Stimulated activated effector memory CD8-positive, alpha-beta T cell treated with anti-CD3 and anti-CD28 coated beads, Interleukin-12 subunit alpha, Interleukin-12 subunit beta, amount 100 ng/mL, for 72 hours (primary cell): ENCODE data around the gene FILIP1.
A peak's percentile ranks its signal among the peaks of the same experiment; 100 is the strongest.

Source experiments
- ATAC-seq: fragments of 150-1000 bp; cut with Tn5 transposase; 2 replicates; pipeline ENCODE4 v1.10.0; 2021
- DNase-seq, 2 donors: peaks; one replicate each; pipeline ENCODE4 v3.0.0; 2021 to 2022; ENCODE audit warnings: low spot score in 2 of 2
- H3K27ac Mint-ChIP-seq: one replicate; pipeline ENCODE4 v1.8.0; 2022; ENCODE audit warnings: mild to moderate bottlenecking, mixed read lengths
- H3K36me3 Mint-ChIP-seq: one replicate; pipeline ENCODE4 v1.8.0; 2022; ENCODE audit warnings: mild to moderate bottlenecking, mixed read lengths
- H3K4me1 Mint-ChIP-seq: one replicate; pipeline ENCODE4 v1.8.0; 2022; ENCODE audit warnings: mixed read lengths
- H3K4me3 Mint-ChIP-seq: one replicate; pipeline ENCODE4 v1.8.0; 2022; ENCODE audit warnings: mild to moderate bottlenecking, mixed read lengths
- H3K9me3 Mint-ChIP-seq: one replicate; pipeline ENCODE4 v1.8.0; 2022; ENCODE audit warnings: mixed read lengths

Gene FILIP1

GRCh38 chr6:75334266-75335040 is 159.1 kb downstream of the FILIP1 start:
- H3K4me1 Mint-ChIP-seq, result no peaks in the 10 kb centered on the region
- H3K4me3 Mint-ChIP-seq, result no peak overlapping the region
- no peaks in the 10 kb centered on the region for H3K9me3 Mint-ChIP-seq
- no peak for DNase-seq
- no peaks in the 10 kb centered on the region for H3K36me3 Mint-ChIP-seq
- peak; percentile 59 for ATAC-seq
- no peak overlapping the region for H3K27ac Mint-ChIP-seq

GRCh38 chr6:75333676-75334200 is 159.9 kb downstream of the FILIP1 start:
- Mint-ChIP-seq H3K36me3 (no peaks in the 10 kb centered on the region), H3K9me3 (no peaks in the 10 kb centered on the region), H3K4me1 (no peaks in the 10 kb centered on the region), H3K27ac (no peak overlapping the region), H3K4me3 (no peak overlapping the region)
- no peak for ATAC-seq
- DNase-seq, result no peak

GRCh38 chr6:75331151-75331550 is 162.4 kb downstream of the FILIP1 start:
- no peak overlapping the region for H3K4me3 Mint-ChIP-seq
- DNase-seq, result no peak
- H3K4me1 Mint-ChIP-seq, result no peaks in the 10 kb centered on the region
- no peak overlapping the region for H3K27ac Mint-ChIP-seq
- no peaks in the 10 kb centered on the region for H3K36me3 Mint-ChIP-seq
- no peak for ATAC-seq
- H3K9me3 Mint-ChIP-seq, result no peaks in the 10 kb centered on the region

GRCh38 chr6:75329703-75330102 is 163.9 kb downstream of the FILIP1 start:
- ATAC-seq, result no peak
- no peak for DNase-seq
- Mint-ChIP-seq H3K4me1 (no peaks in the 10 kb centered on the region), H3K27ac (no peak overlapping the region), H3K36me3 (no peaks in the 10 kb centered on the region), H3K9me3 (peaks cover 2% of the 10 kb centered on the region), H3K4me3 (no peak overlapping the region)

DNA sequence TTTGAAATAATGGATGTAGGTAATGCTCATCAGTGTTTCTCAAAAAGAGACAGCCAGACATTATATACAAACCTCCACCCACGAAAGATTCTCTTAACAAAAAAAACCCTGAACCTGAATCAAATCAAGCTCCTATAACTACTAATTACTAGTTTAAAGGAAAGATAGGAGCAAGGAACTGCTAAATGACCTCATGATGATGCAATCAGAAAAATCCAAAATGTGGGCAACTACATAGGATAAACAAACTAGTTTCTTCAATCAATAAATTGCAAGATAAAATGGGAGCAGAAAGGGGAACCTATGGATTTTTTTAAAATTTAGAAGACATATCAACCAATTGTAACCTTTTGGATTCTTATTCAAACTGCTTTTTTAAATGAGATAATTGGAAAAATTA is 165.8 kb downstream of the FILIP1 start:
- Mint-ChIP-seq H3K9me3 (peaks cover 2% of the 10 kb centered on the region), H3K4me3 (no peak overlapping the region), H3K4me1 (no peaks in the 10 kb centered on the region), H3K36me3 (no peaks in the 10 kb centered on the region), H3K27ac (no peak overlapping the region)
- no peak for DNase-seq
- no peak for ATAC-seq

- Mint-ChIP-seq H3K27ac (no peak overlapping the region), H3K36me3 (no peaks in the 10 kb centered on the region)
- no peak for DNase-seq
Measured at GRCh38 chr6:75326557-75327258, 166.9 kb downstream of the FILIP1 start.

GRCh38 chr6:75318900-75319299 is 174.7 kb downstream of the FILIP1 start:
- H3K9me3 Mint-ChIP-seq, result no peaks in the 10 kb centered on the region
- H3K4me3 Mint-ChIP-seq, result no peak overlapping the region
- ATAC-seq, result no peak
- no peak for DNase-seq
- no peak overlapping the region for H3K27ac Mint-ChIP-seq
- no peaks in the 10 kb centered on the region for H3K4me1 Mint-ChIP-seq
- no peaks in the 10 kb centered on the region for H3K36me3 Mint-ChIP-seq

More at GRCh38 chr6:75326557-75327258, 166.9 kb downstream of the FILIP1 start:
- no peak for ATAC-seq
- no peak overlapping the region for H3K4me3 Mint-ChIP-seq
- no peaks in the 10 kb centered on the region for H3K4me1 Mint-ChIP-seq
- peaks cover 2% of the 10 kb centered on the region for H3K9me3 Mint-ChIP-seq

DNA sequence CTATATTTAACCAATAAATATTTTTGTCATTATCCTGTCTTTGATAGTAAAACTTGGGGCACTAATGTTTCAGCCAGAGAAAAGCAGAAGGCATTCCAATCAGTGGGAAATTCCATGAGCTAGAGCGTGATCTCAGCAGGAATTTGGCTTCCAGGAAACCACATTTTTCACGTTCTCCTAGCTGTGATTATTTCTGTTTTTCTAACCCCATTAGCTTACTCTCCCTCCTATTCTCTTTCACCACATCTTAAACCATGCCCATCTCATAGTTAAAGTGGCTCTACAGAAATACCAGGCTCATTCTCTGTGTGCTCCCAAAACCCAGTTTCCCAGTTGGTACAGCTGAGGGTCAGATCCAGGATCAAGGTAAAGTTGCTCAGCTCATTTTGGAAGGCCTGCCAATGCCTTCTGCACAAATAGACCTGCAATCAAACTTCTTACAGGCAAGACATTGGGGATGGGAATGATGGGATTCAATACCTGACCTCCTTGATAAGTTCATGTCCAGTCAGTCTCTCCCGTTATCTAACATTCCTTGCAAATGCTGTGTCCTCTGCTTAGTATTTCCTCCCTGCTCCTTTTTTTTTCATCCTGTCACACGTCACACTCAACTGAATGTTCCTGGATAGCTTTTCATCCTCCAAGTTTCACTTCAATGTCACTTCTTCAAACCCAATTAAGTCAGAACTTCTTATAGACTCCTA is 175.9 kb downstream of the FILIP1 start:
- Mint-ChIP-seq H3K36me3 (no peaks in the 10 kb centered on the region), H3K4me3 (no peak overlapping the region), H3K4me1 (no peaks in the 10 kb centered on the region), H3K27ac (no peak overlapping the region), H3K9me3 (no peaks in the 10 kb centered on the region)
- ATAC-seq, result no peak
- DNase-seq, result no peak

GRCh38 chr6:75315978-75316377 is 177.6 kb downstream of the FILIP1 start:
- Mint-ChIP-seq H3K9me3 (no peaks in the 10 kb centered on the region), H3K4me1 (no peaks in the 10 kb centered on the region), H3K27ac (no peak overlapping the region)

DNA sequence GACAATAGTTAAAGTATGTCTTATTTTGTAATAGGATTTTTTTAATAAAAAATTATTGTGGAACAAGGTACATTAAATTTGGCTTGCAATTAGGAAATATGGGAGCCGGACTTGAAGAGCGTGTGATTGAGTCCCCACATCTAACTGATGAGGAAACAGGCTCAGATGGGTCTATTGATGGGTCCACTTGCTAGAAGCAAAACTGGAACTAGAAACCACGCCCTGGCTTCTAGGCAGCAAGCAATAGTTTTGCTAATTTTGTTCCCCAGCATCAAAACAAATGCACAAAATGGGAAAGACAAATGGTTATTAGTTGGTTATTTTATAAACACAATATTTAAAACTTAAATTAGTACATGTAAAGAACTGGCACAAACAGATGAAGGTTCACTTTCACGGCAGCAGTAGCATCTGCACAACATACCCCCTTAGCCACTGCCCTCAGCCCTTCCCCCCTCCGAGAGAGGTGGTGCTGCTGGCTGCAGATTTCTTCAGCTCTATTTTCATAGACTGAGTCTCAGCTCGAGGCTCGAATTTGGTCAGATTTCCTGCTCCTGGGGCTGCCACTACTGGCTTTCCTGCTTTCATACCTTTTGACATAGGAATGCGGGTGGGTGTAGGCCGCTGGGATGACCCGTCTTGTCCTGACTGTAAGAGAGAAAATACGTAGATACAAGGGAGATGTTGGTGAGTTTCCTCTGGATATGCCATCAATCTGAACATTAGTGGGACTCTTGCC is 185.2 kb downstream of the FILIP1 start:
- DNase-seq (no peak), ATAC-seq (no peak)
- Mint-ChIP-seq H3K9me3 (no peaks in the 10 kb centered on the region), H3K36me3 (no peaks in the 10 kb centered on the region), H3K27ac (no peak overlapping the region), H3K4me1 (no peaks in the 10 kb centered on the region), H3K4me3 (no peak overlapping the region)

More at GRCh38 chr6:75315978-75316377, 177.6 kb downstream of the FILIP1 start:
- DNase-seq, result no peak
- H3K4me3 Mint-ChIP-seq, result no peak overlapping the region
- H3K36me3 Mint-ChIP-seq, result no peaks in the 10 kb centered on the region
- ATAC-seq, result no peak

GRCh38 chr6:75307364-75308004 is 186.1 kb downstream of the FILIP1 start:
- Mint-ChIP-seq H3K9me3 (no peaks in the 10 kb centered on the region), H3K4me1 (no peaks in the 10 kb centered on the region), H3K36me3 (no peaks in the 10 kb centered on the region), H3K4me3 (no peak overlapping the region), H3K27ac (no peak overlapping the region)
- ATAC-seq, result no peak
- DNase-seq, result no peak

- Mint-ChIP-seq H3K4me1 (no peaks in the 10 kb centered on the region), H3K4me3 (no peak overlapping the region), H3K9me3 (no peaks in the 10 kb centered on the region), H3K36me3 (no peaks in the 10 kb centered on the region), H3K27ac (no peak overlapping the region)
- DNase-seq (no peak), ATAC-seq (no peak)
Measured at GRCh38 chr6:75306064-75306463, 187.5 kb downstream of the FILIP1 start.

- H3K9me3 Mint-ChIP-seq, result no peaks in the 10 kb centered on the region
- DNase-seq (no peak), ATAC-seq (no peak)
- H3K36me3 Mint-ChIP-seq, result no peaks in the 10 kb centered on the region
- no peaks in the 10 kb centered on the region for H3K4me1 Mint-ChIP-seq
- no peak overlapping the region for H3K4me3 Mint-ChIP-seq
- no peak overlapping the region for H3K27ac Mint-ChIP-seq
Measured at GRCh38 chr6:75305573-75305972, 188.0 kb downstream of the FILIP1 start.

- ATAC-seq, result no peak
- Mint-ChIP-seq H3K4me3 (no peak overlapping the region), H3K9me3 (no peaks in the 10 kb centered on the region), H3K27ac (no peak overlapping the region), H3K4me1 (no peaks in the 10 kb centered on the region), H3K36me3 (no peaks in the 10 kb centered on the region)
- no peak for DNase-seq
Measured at GRCh38 chr6:75302280-75302679, 191.3 kb downstream of the FILIP1 start.
